Trophoblast cell (in vitro differentiated cells and primary cell): ENCODE data around the gene MMP17.

Experiments used
- DNase-seq, 2 donors: peaks; one replicate each; pipeline ENCODE4 v3.0.0-alpha.2; 2016
- H2AFZ ChIP-seq: 2 replicates; pipeline ENCODE4 v1.6.1; 2013; ENCODE audit warnings: low read length, moderate library complexity, mild to moderate bottlenecking; ENCODE audit not compliant: insufficient read depth, poor library complexity
- H2AK5ac ChIP-seq: 2 replicates; pipeline ENCODE4 v1.6.1; 2013; ENCODE audit warnings: mild to moderate bottlenecking, low read length
- H2BK120ac ChIP-seq: 2 replicates; pipeline ENCODE4 v1.6.1; 2013; ENCODE audit warnings: low read length, mild to moderate bottlenecking, moderate library complexity; ENCODE audit not compliant: insufficient read depth, poor library complexity
- H2BK12ac ChIP-seq: 2 replicates; pipeline ENCODE4 v1.6.1; 2013; ENCODE audit warnings: mild to moderate bottlenecking, low read length, moderate library complexity
- H2BK5ac ChIP-seq: 2 replicates; pipeline ENCODE4 v1.6.1; 2013; ENCODE audit warnings: low read length, low read depth, moderate library complexity, mild to moderate bottlenecking; ENCODE audit not compliant: poor library complexity
- H3K14ac ChIP-seq: 2 replicates; pipeline ENCODE4 v1.6.1; 2013; ENCODE audit warnings: mild to moderate bottlenecking, low read length
- H3K18ac ChIP-seq: 2 replicates; pipeline ENCODE4 v1.6.1; 2013; ENCODE audit warnings: mild to moderate bottlenecking, low read length
- H3K23ac ChIP-seq: 2 replicates; pipeline ENCODE4 v1.6.1; 2013; ENCODE audit warnings: low read length
- H3K27ac ChIP-seq: 2 replicates; pipeline ENCODE4 v1.5.1; 2013; ENCODE audit warnings: low read depth, mild to moderate bottlenecking, inconsistent platforms, low read length, moderate library complexity
- H3K27me3 ChIP-seq: 2 replicates; pipeline ENCODE4 v1.6.1; 2013; ENCODE audit warnings: inconsistent platforms, mild to moderate bottlenecking, low read length, moderate library complexity; ENCODE audit not compliant: insufficient read depth
- H3K36me3 ChIP-seq, 2 experiments: 1 replicate in 1 of 2; 2 replicates in 1 of 2; pipeline ENCODE4 v1.6.1; 2013; ENCODE audit warnings: low read length in 2 of 2, mild to moderate bottlenecking in 2 of 2, moderate library complexity in 1 of 2; ENCODE audit not compliant: insufficient read depth in 2 of 2, control insufficient read depth in 1 of 2
- H3K4ac ChIP-seq: 2 replicates; pipeline ENCODE4 v1.6.1; 2013; ENCODE audit warnings: low read depth, mild to moderate bottlenecking, low read length, moderate library complexity
- H3K4me1 ChIP-seq, 2 experiments: 1 replicate in 1 of 2; 2 replicates in 1 of 2; pipeline ENCODE4 v1.6.1; 2013; ENCODE audit warnings: low read length in 2 of 2, mild to moderate bottlenecking in 2 of 2, moderate library complexity in 1 of 2; ENCODE audit not compliant: insufficient read depth in 2 of 2, control insufficient read depth in 1 of 2
- H3K4me2 ChIP-seq: 2 replicates; pipeline ENCODE4 v1.6.1; 2013; ENCODE audit warnings: inconsistent platforms, mild to moderate bottlenecking, low read length, moderate library complexity
- H3K4me3 ChIP-seq: 2 replicates; pipeline ENCODE4 v1.5.1; 2013; ENCODE audit warnings: mild to moderate bottlenecking, low read depth, low read length, inconsistent platforms
- H3K79me1 ChIP-seq: one replicate; pipeline ENCODE4 v1.6.1; 2013; ENCODE audit warnings: low read length
- H3K79me2 ChIP-seq: 2 replicates; pipeline ENCODE4 v1.6.1; 2013; ENCODE audit warnings: low read length, mild to moderate bottlenecking; ENCODE audit not compliant: control insufficient read depth, insufficient read depth, poor library complexity
- H3K9ac ChIP-seq: 2 replicates; pipeline ENCODE4 v1.6.1; 2013; ENCODE audit warnings: mild to moderate bottlenecking, low read length
- H3K9me3 ChIP-seq: 2 replicates; pipeline ENCODE4 v1.6.1; 2013; ENCODE audit warnings: low read depth, mild to moderate bottlenecking, control low read depth, inconsistent platforms, low read length; ENCODE audit not compliant: insufficient read depth
- H4K12ac ChIP-seq: 2 replicates; pipeline ENCODE4 v1.6.1; 2013; ENCODE audit warnings: low read depth, mild to moderate bottlenecking, low read length, moderate library complexity
- H4K8ac ChIP-seq: 2 replicates; pipeline ENCODE4 v1.6.1; 2013; ENCODE audit warnings: low read depth, mild to moderate bottlenecking, low read length, moderate library complexity
- H4K91ac ChIP-seq: one replicate; pipeline ENCODE4 v1.6.1; 2013; ENCODE audit warnings: low read depth, mild to moderate bottlenecking, low read length, moderate library complexity
- WGBS: extraction: QIAGEN DNeasy Blood & Tissue Kit; methylation state at CpG from one replicate; pipeline ENCODE4 v1.1.7; 2013; ENCODE audit warnings: missing lambda C conversion rate; ENCODE audit not compliant: insufficient read length, insufficient coverage; ENCODE audit errors: extremely low coverage; 5-methylcytosine and 5-hydroxymethylcytosine counted together

The MMP17 gene

DNA sequence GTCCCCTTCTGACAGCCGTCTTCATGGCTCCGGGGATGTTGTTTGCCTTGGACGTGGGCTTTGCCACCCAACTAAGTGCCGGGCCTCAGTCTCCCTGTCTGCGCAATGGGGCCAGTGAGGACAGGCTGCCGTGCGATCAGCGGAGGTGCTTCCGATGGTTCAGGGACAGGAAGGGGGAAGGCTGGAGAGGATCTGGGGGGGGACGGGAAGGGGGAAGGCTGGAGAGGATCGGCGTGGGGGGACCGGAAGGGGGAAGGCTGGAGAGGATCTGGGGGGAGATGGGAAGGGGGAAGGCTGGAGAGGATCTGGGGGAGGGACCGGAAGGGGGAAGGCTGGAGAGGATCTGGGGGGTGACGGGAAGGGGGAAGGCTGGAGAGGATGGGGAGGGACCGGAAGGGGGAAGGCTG lies 3.4 kb downstream of the MMP17 start:
- H3K23ac ChIP-seq, result no peak overlapping the region
- WGBS, result no CpG with 5 or more reads among the region's 16 CpGs
- no peak overlapping the region for H3K4ac ChIP-seq
- H3K14ac ChIP-seq, result no peak overlapping the region
- no peak overlapping the region for H3K4me2 ChIP-seq
- no peaks in the 10 kb centered on the region for H3K36me3 ChIP-seq
- H2AK5ac ChIP-seq, result no peak overlapping the region
- H4K91ac ChIP-seq, result no peak overlapping the region
- H3K79me2 ChIP-seq, result peaks cover 6% of the 10 kb centered on the region
- H2BK12ac ChIP-seq, result no peak overlapping the region
- H3K18ac ChIP-seq, result no peak overlapping the region
- H4K8ac ChIP-seq, result no peak overlapping the region
- no peaks in the 10 kb centered on the region for H3K27me3 ChIP-seq
- no peak overlapping the region for H3K27ac ChIP-seq
- H4K12ac ChIP-seq, result no peak overlapping the region
- H3K79me1 ChIP-seq, result peaks cover 8% of the 10 kb centered on the region
- H2BK5ac ChIP-seq, result no peak overlapping the region
- H2BK120ac ChIP-seq, result no peak overlapping the region
- H3K4me1 ChIP-seq, result peaks cover 17 to 25% of the 10 kb centered on the region in 2 experiments
- H3K4me3 ChIP-seq, result no peak overlapping the region
- H2AFZ ChIP-seq, result no peak overlapping the region
- H3K9me3 ChIP-seq, result peaks cover 4% of the 10 kb centered on the region
- DNase-seq, result no peak
- no peak overlapping the region for H3K9ac ChIP-seq

GRCh38 chr12:131832321-131833231 lies 4.4 kb downstream of the MMP17 start:
- Histone ChIP-seq H2AFZ (no peak overlapping the region), H3K27ac (no peak overlapping the region), H3K36me3 (no peaks in the 10 kb centered on the region), H4K12ac (no peak overlapping the region), H3K4ac (no peak overlapping the region), H3K18ac (no peak overlapping the region), H3K23ac (no peak overlapping the region), H3K27me3 (no peaks in the 10 kb centered on the region), H2BK12ac (no peak overlapping the region), H3K9ac (no peak overlapping the region), H3K4me2 (no peak overlapping the region), H3K14ac (no peak overlapping the region), H2BK120ac (no peak overlapping the region), H3K9me3 (peaks cover 4% of the 10 kb centered on the region), H3K4me1 (peaks cover 17 to 25% of the 10 kb centered on the region in 2 experiments), H2BK5ac (no peak overlapping the region), H3K79me2 (peaks cover 6% of the 10 kb centered on the region), H4K8ac (no peak overlapping the region), H3K4me3 (no peak overlapping the region), H3K79me1 (peaks cover 8% of the 10 kb centered on the region), H4K91ac (no peak overlapping the region), H2AK5ac (no peak overlapping the region)
- no CpG with 5 or more reads among the region's 31 CpGs for WGBS
- no peak for DNase-seq

DNA sequence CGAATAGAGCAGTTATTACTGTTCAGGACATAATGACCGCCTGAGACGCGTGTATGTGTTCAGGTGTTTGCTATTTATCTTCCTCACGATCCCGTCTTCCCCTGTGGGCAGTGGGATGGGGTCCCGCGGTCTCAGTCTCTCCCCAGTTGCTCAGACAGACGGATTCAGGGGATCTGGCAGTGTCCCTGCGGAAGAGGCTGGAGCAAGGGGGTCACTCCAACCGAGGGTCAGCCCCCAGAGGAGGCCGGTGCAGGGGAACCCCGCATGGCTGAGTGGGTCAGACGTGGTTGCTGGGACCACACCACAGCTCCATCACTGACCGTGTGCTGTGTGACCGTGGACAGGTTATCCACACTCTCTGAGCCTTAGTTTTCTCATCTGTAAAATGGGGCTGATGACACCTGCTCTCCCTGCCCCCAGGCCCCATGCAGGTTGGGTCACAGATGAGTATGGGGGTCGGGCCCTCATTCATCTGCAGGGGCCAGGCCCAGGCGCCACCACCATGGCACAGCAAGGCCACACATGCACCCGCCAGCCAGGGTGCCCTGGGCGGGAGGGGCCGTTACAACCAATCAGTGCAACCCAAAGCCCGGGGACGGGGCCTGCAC lies 5.2 kb downstream of the MMP17 start:
- Histone ChIP-seq H3K36me3 (no peaks in the 10 kb centered on the region), H3K9me3 (peaks cover 4% of the 10 kb centered on the region), H3K18ac (no peak overlapping the region), H3K14ac (no peak overlapping the region), H2BK5ac (no peak overlapping the region), H3K27me3 (no peaks in the 10 kb centered on the region), H3K4me3 (no peak overlapping the region), H3K4me2 (no peak overlapping the region), H3K79me2 (peaks cover 6% of the 10 kb centered on the region), H3K4ac (no peak overlapping the region), H3K23ac (no peak overlapping the region), H3K4me1 (peaks cover 19 to 30% of the 10 kb centered on the region in 2 experiments), H3K27ac (no peak overlapping the region), H4K12ac (no peak overlapping the region), H4K8ac (no peak overlapping the region), H2AFZ (no peak overlapping the region), H4K91ac (no peak overlapping the region), H2BK12ac (no peak overlapping the region), H2BK120ac (no peak overlapping the region), H2AK5ac (no peak overlapping the region), H3K9ac (no peak overlapping the region), H3K79me1 (peaks cover 8% of the 10 kb centered on the region)
- WGBS, result no CpG with 5 or more reads among the region's 23 CpGs
- DNase-seq, result no peak

GRCh38 chr12:131833896-131834641 lies 5.9 kb downstream of the MMP17 start:
- Histone ChIP-seq H2BK5ac (no peak overlapping the region), H3K4ac (no peak overlapping the region), H2AFZ (no peak overlapping the region), H3K36me3 (no peaks in the 10 kb centered on the region), H4K12ac (no peak overlapping the region), H3K14ac (no peak overlapping the region), H3K27me3 (no peaks in the 10 kb centered on the region), H3K18ac (no peak overlapping the region), H2BK120ac (no peak overlapping the region), H3K23ac (no peak overlapping the region), H3K4me1 (peaks cover 15 to 25% of the 10 kb centered on the region in 2 experiments), H3K79me1 (peaks cover 5% of the 10 kb centered on the region), H3K27ac (no peak overlapping the region), H2BK12ac (no peak overlapping the region), H4K8ac (no peak overlapping the region), H3K9ac (no peak overlapping the region), H3K4me3 (no peak overlapping the region), H2AK5ac (no peak overlapping the region), H3K9me3 (peaks cover 4% of the 10 kb centered on the region), H3K4me2 (no peak overlapping the region), H4K91ac (no peak overlapping the region), H3K79me2 (peaks cover 2% of the 10 kb centered on the region)
- WGBS, result no CpG with 5 or more reads among the region's 23 CpGs
- DNase-seq, result no peak
